ENCODE data around the gene PPP6R1.

GRCh38 chr19:55301459-55302317 is 42.9 kb upstream of the PPP6R1 start:
- TF ChIP-seq CTCF (IDR thresholded peaks at IDR 0.05) (peak; percentile 90 to 98 (median 94)), POLR2A (IDR thresholded peaks at IDR 0.05) (no peak)
